Measurements from ENCODE around the gene UNC13D. TPM values are rescaled to one million over a fixed set of nuclear protein-coding genes. Genes with fewer than 3 reads are reported as not detected.

UNC13D gene
- total RNA-seq, 1 experiment from 2014 or later = 20.2 TPM

DNA sequence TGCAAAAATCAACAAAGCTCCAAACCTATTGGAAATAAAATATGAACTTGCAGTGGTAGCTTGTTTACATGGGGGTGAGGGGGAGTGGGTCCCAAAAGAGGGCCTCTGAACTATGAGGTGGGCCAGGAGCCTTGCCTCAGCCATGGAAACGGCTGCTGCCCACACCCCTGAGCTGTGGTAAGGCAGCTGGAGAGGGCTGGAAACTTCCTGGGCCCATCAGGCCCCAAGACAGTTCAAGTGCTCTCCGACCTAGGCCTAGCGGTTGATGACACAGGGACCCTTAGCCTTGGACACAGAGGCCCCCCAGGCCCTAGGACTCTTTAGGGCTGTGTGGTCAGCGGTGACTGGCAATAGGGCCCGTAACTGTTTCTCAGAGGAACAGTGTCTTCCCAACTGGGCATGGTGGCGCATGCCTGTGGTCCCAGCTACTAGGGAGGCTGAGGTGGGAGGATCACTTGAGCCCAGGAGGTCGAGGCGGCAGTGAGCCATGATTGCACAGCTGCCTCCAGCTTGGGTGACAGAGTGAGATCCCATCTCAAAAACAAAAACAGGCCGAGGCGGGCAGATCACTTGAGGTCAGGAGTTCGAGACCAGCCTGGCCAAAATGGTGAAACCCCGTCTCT lies 18.3 kb downstream of the UNC13D start:
- TF ChIP-seq ZNF274 (IDR thresholded peaks at IDR 0.05; ENCODE audit: low read depth, low read length) (no peak), EGR1 (IDR thresholded peaks at IDR 0.05; ENCODE audit: low read depth) (no peak), SIN3A (IDR thresholded peaks at IDR 0.05; ENCODE audit: low read depth) (no peak), JUND (IDR thresholded peaks at IDR 0.05) (no peak), SRF (IDR thresholded peaks at IDR 0.05; ENCODE audit: low read depth) (no peak), EZH2phosphoT487 (IDR thresholded peaks at IDR 0.05; ENCODE audit: borderline replicate concordance) (no peak), POLR2A (IDR thresholded peaks at IDR 0.05; ENCODE audit: borderline replicate concordance, extremely low read depth, insufficient read depth, insufficient read length) (no peak), ZFX (IDR thresholded peaks at IDR 0.05) (no peak), ELF1 (IDR thresholded peaks at IDR 0.05; ENCODE audit: borderline replicate concordance, low read depth) (no peak), SP1 (IDR thresholded peaks at IDR 0.05; ENCODE audit: low read depth) (no peak), YY1 (IDR thresholded peaks at IDR 0.05; ENCODE audit: extremely low read depth, insufficient replicate concordance, low read depth, low read length) (no peak)
- TF ChIP-seq, protein P1, sequence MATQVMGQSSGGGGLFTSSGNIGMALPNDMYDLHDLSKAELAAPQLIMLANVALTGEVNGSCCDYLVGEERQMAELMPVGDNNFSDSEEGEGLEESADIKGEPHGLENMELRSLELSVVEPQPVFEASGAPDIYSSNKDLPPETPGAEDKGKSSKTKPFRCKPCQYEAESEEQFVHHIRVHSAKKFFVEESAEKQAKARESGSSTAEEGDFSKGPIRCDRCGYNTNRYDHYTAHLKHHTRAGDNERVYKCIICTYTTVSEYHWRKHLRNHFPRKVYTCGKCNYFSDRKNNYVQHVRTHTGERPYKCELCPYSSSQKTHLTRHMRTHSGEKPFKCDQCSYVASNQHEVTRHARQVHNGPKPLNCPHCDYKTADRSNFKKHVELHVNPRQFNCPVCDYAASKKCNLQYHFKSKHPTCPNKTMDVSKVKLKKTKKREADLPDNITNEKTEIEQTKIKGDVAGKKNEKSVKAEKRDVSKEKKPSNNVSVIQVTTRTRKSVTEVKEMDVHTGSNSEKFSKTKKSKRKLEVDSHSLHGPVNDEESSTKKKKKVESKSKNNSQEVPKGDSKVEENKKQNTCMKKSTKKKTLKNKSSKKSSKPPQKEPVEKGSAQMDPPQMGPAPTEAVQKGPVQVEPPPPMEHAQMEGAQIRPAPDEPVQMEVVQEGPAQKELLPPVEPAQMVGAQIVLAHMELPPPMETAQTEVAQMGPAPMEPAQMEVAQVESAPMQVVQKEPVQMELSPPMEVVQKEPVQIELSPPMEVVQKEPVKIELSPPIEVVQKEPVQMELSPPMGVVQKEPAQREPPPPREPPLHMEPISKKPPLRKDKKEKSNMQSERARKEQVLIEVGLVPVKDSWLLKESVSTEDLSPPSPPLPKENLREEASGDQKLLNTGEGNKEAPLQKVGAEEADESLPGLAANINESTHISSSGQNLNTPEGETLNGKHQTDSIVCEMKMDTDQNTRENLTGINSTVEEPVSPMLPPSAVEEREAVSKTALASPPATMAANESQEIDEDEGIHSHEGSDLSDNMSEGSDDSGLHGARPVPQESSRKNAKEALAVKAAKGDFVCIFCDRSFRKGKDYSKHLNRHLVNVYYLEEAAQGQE (IDR thresholded peaks at IDR 0.05; ENCODE audit: low read depth) = no peak
- TF ChIP-seq, protein P2, sequence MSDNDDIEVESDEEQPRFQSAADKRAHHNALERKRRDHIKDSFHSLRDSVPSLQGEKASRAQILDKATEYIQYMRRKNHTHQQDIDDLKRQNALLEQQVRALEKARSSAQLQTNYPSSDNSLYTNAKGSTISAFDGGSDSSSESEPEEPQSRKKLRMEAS (IDR thresholded peaks at IDR 0.05) = no peak
- intact Hi-C loops (cut with micrococcal nuclease) = no loop called here
- no peak overlapping the region for H3K4me3 ChIP-seq (replicated peaks in 1 of 2; ENCODE audit: low read depth in 1 of 2, low read length in 2 of 2)
- DNase-seq (ENCODE audit: low read depth, low spot score) (no peak), ATAC-seq (no peak)
- no peaks in the 10 kb centered on the region for H3K9me2 ChIP-seq (ENCODE audit: insufficient read depth)
- ChIA-PET RAD21 (ENCODE audit: low non-redundant PET in 1 of 2, low total read pairs in 2 of 2, uncharacterized antibody in 2 of 2, unreplicated experiment in 2 of 2) (no interaction called here), POLR2A (interaction anchor here (0.9 to 4.2 kb wide), 3 partner anchors 13 to 46 kb away, joined by 3 to 32 read pairs (median 4); a partner anchor contains a TSS), CTCF (interaction anchor here (1.0 to 1.9 kb wide), 3 partner anchors 20 to 146 kb away, joined by 3 to 15 read pairs (median 9); no protein-coding TSS in a partner anchor)
- peaks cover 4 to 18% of the 10 kb centered on the region in 2 experiments; a peak in 3 of 4 replicates for H3K36me3 ChIP-seq (ENCODE audit: control insufficient read depth in 1 of 2, insufficient read depth in 2 of 2, low read length in 2 of 2)
- no peaks in the 10 kb centered on the region for H3K27me3 ChIP-seq (ENCODE audit: insufficient read depth, low read length)
- H3K9me3 ChIP-seq (ENCODE audit: control insufficient read depth in 1 of 2, insufficient read depth in 1 of 2, low read depth in 1 of 2, low read length in 2 of 2) = no peaks in the 10 kb centered on the region
- H3K27ac ChIP-seq (ENCODE audit: low read depth, low read length) = no peak overlapping the region
- no peak overlapping the region for H3K9ac ChIP-seq (ENCODE audit: low read length)
- H3K79me2 ChIP-seq (ENCODE audit: insufficient read depth, low read length) = no peaks in the 10 kb centered on the region
- H3K4me2 ChIP-seq (ENCODE audit: low read length) = no peak overlapping the region
- H2AFZ ChIP-seq (ENCODE audit: low read depth, low read length, poor library complexity, severe bottlenecking) = no peak overlapping the region
- peaks cover 0 to 3% of the 10 kb centered on the region in 2 experiments; a peak in 1 of 4 replicates for H3K4me1 ChIP-seq (ENCODE audit: control insufficient read depth in 1 of 2, insufficient read depth in 2 of 2, low read length in 2 of 2)
- H4K20me1 ChIP-seq (ENCODE audit: insufficient read depth) = no peaks in the 10 kb centered on the region
- no TSS peak for BruUV-seq (replicated peaks)
